Breast epithelium (tissue), 3 donors: ENCODE results near the gene GDA.

Experiments
- POLR2A ChIP-seq: fragments of 450-650 bp; IDR thresholded peaks from one replicate; pipeline ENCODE4 v1.6.1; 2016; ENCODE audit warnings: antibody characterized with exemption, mild to moderate bottlenecking, moderate library complexity
- POLR2AphosphoS5 ChIP-seq, 3 donors: sonication (generic); formaldehyde crosslinking; IDR thresholded peaks; one replicate each; pipeline ENCODE4 v1.6.1; 2017; ENCODE audit warnings: antibody characterized with exemption in 3 of 3
- TF ChIP-seq, protein P1 (sequence below), 3 donors: fragments of 450-650 bp; IDR thresholded peaks; one replicate each; pipeline ENCODE4 v1.5.1; 2016 to 2017; ENCODE audit warnings: antibody characterized with exemption in 3 of 3, mild to moderate bottlenecking in 3 of 3, moderate library complexity in 3 of 3

DNA sequence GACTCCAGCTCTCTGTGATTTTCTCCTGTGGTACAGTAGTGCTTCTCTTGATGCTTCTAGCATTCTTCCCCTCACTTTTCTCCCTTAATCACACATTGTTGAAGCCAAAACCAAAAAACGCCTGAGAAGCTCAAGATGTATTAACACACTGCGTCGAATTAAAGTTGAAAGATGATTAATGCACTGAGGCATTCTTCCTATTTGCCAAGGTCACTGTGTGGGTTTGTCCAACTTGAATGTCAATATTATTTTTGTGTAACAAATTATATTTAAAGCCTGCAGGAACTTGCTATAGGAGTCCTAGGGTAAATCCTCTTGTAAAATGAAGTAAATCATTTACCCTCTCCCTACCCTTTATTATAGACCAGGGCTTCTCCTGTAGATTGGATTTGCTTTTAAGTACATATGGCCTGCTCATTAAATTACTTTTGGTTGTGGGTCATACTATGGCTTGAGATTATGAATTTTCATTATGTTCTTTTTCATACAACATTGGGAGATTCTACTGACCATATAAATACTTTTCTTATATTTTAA lies 68.1 kb downstream of the GDA start:
- TF ChIP-seq, protein P1, sequence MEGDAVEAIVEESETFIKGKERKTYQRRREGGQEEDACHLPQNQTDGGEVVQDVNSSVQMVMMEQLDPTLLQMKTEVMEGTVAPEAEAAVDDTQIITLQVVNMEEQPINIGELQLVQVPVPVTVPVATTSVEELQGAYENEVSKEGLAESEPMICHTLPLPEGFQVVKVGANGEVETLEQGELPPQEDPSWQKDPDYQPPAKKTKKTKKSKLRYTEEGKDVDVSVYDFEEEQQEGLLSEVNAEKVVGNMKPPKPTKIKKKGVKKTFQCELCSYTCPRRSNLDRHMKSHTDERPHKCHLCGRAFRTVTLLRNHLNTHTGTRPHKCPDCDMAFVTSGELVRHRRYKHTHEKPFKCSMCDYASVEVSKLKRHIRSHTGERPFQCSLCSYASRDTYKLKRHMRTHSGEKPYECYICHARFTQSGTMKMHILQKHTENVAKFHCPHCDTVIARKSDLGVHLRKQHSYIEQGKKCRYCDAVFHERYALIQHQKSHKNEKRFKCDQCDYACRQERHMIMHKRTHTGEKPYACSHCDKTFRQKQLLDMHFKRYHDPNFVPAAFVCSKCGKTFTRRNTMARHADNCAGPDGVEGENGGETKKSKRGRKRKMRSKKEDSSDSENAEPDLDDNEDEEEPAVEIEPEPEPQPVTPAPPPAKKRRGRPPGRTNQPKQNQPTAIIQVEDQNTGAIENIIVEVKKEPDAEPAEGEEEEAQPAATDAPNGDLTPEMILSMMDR (IDR thresholded peaks at IDR 0.05) = no peak
- TF ChIP-seq POLR2A = no peak
- no peak for TF ChIP-seq POLR2AphosphoS5 (IDR thresholded peaks at IDR 0.05)
